ENCODE measurements around the gene IL31. TPM values are rescaled to one million over a fixed set of nuclear protein-coding genes. Genes with fewer than 3 reads are reported as not detected.

Gene IL31
- total RNA-seq, 1 experiment from 2014 or later: not detected

GRCh38 chr12:122135437-122136031, 38.5 kb downstream of the IL31 start:
- CTCF ChIA-PET: no interaction called here

DNA sequence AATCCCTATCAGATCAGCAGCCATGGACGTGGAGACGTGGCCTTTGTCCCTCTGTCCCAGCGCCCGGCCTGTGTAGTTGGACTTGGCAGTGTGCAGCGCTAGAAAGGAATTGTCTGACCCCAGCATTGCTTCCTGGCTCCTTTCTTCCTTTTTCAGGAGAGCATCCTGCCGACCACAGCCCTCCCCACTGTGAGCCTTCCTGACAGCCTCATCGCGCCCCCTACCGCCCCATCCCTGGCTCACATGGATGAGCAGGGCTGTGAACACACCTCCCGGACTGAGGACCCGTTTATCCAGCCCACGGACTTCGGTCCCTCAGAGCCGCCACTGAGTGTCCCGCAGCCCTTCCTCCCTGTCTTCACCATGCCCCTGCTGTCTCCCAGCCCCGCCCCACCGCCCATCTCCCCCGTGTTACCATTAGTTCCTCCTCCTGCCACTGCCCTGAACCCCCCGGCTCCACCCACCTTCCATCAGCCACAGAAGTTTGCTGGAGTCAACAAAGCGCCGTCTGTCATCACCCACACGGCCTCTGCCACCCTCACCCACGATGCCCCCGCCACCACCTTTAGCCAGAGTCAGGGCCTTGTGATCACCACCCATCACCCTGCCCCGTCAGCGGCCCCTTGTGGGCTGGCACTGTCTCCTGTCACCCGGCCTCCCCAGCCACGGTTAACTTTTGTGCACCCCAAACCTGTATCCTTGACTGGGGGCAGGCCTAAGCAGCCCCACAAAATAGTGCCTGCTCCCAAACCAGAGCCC, 40.6 kb downstream of the IL31 start:
- TSS peak; percentile 23 for BruUV-seq (replicated peaks)

More at GRCh38 chr12:122135437-122136031, 38.5 kb downstream of the IL31 start:
- POLR2A ChIA-PET: no interaction called here
- in situ Hi-C loops (cut with HindIII; ENCODE audit: low pct_unique_long_range_greater_than_20kb, low sequenced_read_pairs) (no loop called here), intact Hi-C loops (cut with micrococcal nuclease; ENCODE audit: unreplicated experiment) (no loop called here)
- H3K4me3 ChIP-seq (ENCODE audit: low read depth in 2 of 2, low read length in 2 of 2): no peak overlapping the region
- H3K4me1 ChIP-seq (ENCODE audit: control insufficient read depth, insufficient read depth, low read length): no peaks in the 10 kb centered on the region
- DNase-seq (ENCODE audit: low read depth, low spot score): no peak
- H3K27me3 ChIP-seq (ENCODE audit: control insufficient read depth, insufficient read depth, low read length): no peaks in the 10 kb centered on the region
- peaks cover 7% of the 10 kb centered on the region for H3K36me3 ChIP-seq (ENCODE audit: control insufficient read depth, insufficient read depth, low read length)
- no TSS peak for BruUV-seq (replicated peaks)
- no peaks in the 10 kb centered on the region for H3K9me3 ChIP-seq (ENCODE audit: control insufficient read depth, insufficient read depth, low read depth, low read length)
- no peak overlapping the region for H3K27ac ChIP-seq (ENCODE audit: low read length)
- TF ChIP-seq POLR2AphosphoS5 (IDR thresholded peaks at IDR 0.05; ENCODE audit: low read depth, low read length): no peak
- TF ChIP-seq, protein P1, sequence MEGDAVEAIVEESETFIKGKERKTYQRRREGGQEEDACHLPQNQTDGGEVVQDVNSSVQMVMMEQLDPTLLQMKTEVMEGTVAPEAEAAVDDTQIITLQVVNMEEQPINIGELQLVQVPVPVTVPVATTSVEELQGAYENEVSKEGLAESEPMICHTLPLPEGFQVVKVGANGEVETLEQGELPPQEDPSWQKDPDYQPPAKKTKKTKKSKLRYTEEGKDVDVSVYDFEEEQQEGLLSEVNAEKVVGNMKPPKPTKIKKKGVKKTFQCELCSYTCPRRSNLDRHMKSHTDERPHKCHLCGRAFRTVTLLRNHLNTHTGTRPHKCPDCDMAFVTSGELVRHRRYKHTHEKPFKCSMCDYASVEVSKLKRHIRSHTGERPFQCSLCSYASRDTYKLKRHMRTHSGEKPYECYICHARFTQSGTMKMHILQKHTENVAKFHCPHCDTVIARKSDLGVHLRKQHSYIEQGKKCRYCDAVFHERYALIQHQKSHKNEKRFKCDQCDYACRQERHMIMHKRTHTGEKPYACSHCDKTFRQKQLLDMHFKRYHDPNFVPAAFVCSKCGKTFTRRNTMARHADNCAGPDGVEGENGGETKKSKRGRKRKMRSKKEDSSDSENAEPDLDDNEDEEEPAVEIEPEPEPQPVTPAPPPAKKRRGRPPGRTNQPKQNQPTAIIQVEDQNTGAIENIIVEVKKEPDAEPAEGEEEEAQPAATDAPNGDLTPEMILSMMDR (IDR thresholded peaks at IDR 0.05): no peak
- TF ChIP-seq REST (IDR thresholded peaks at IDR 0.05; ENCODE audit: insufficient read depth in 1 of 2, low read depth in 2 of 2, low read length in 1 of 2): no peak
- no peak for TF ChIP-seq TCF7L2 (IDR thresholded peaks at IDR 0.05; ENCODE audit: low read depth, low read length)
- TF ChIP-seq SIN3A (IDR thresholded peaks at IDR 0.05; ENCODE audit: borderline replicate concordance, insufficient read depth, low read depth, low read length): no peak
- no peak for ATAC-seq

More for the DNA sequence above, 40.6 kb downstream of the IL31 start:
- Histone ChIP-seq H3K9me3 (ENCODE audit: control insufficient read depth, insufficient read depth, low read depth, low read length) (no peaks in the 10 kb centered on the region), H3K27ac (ENCODE audit: low read length) (no peak overlapping the region), H3K4me1 (ENCODE audit: control insufficient read depth, insufficient read depth, low read length) (peaks cover 4% of the 10 kb centered on the region; the same call in 1 of the 2 replicates), H3K36me3 (ENCODE audit: control insufficient read depth, insufficient read depth, low read length) (peaks cover 12% of the 10 kb centered on the region), H3K4me3 (ENCODE audit: low read depth in 2 of 2, low read length in 2 of 2) (no peak overlapping the region), H3K27me3 (ENCODE audit: control insufficient read depth, insufficient read depth, low read length) (no peaks in the 10 kb centered on the region)
- in situ Hi-C loops (cut with HindIII; ENCODE audit: low pct_unique_long_range_greater_than_20kb, low sequenced_read_pairs): no loop called here
- ATAC-seq: no peak
- intact Hi-C loops (cut with micrococcal nuclease; ENCODE audit: unreplicated experiment): no loop called here
- CTCF ChIA-PET: no interaction called here
- no peak for DNase-seq (ENCODE audit: low read depth, low spot score)
- TF ChIP-seq, protein P1 (IDR thresholded peaks at IDR 0.05): no peak
- no peak for TF ChIP-seq SIN3A (IDR thresholded peaks at IDR 0.05; ENCODE audit: borderline replicate concordance, insufficient read depth, low read depth, low read length)
- TF ChIP-seq REST (IDR thresholded peaks at IDR 0.05; ENCODE audit: insufficient read depth in 1 of 2, low read depth in 2 of 2, low read length in 1 of 2): no peak
- no peak for TF ChIP-seq POLR2AphosphoS5 (IDR thresholded peaks at IDR 0.05; ENCODE audit: low read depth, low read length)
- TF ChIP-seq TCF7L2 (IDR thresholded peaks at IDR 0.05; ENCODE audit: low read depth, low read length): no peak
- POLR2A ChIA-PET: no interaction called here
